Epidermal melanocyte (primary cell): ENCODE measurements around the gene PPP1R37.
A peak's percentile ranks its signal among the peaks of the same experiment; 100 is the strongest.

Experiments used
- DNase-seq: peaks from one replicate; pipeline ENCODE4 v3.0.0; 2011; ENCODE audit warnings: low spot score; ENCODE audit not compliant: insufficient read length

The PPP1R37 gene

GRCh38 chr19:45137179-45137761 lies 44.3 kb downstream of the PPP1R37 start:
- peak; percentile 84 for DNase-seq

- no peak for DNase-seq
These were observed 45.3 kb downstream of the PPP1R37 start for GRCh38 chr19:45138303-45138751.

- DNase-seq, result no peak
These were observed 46.5 kb downstream of the PPP1R37 start for GRCh38 chr19:45139286-45140143.

- DNase-seq, result no peak
These were observed 47.1 kb downstream of the PPP1R37 start for GRCh38 chr19:45140144-45140503.

GRCh38 chr19:45140533-45140932 lies 47.6 kb downstream of the PPP1R37 start:
- DNase-seq, result peak; percentile 14

- no peak for DNase-seq
These were observed 48.4 kb downstream of the PPP1R37 start for GRCh38 chr19:45141203-45141900.

GRCh38 chr19:45142016-45142725 lies 49.2 kb downstream of the PPP1R37 start:
- no peak for DNase-seq

GRCh38 chr19:45142726-45143110 lies 49.7 kb downstream of the PPP1R37 start:
- DNase-seq, result no peak

GRCh38 chr19:45144431-45145269 lies 51.7 kb downstream of the PPP1R37 start:
- no peak for DNase-seq

- no peak for DNase-seq
These were observed 52.6 kb downstream of the PPP1R37 start for GRCh38 chr19:45145270-45146189.

GRCh38 chr19:45146251-45146650 lies 53.3 kb downstream of the PPP1R37 start:
- DNase-seq, result no peak

- no peak for DNase-seq
These were observed 53.8 kb downstream of the PPP1R37 start for GRCh38 chr19:45146741-45147205.

GRCh38 chr19:45147835-45148676 lies 55.1 kb downstream of the PPP1R37 start:
- DNase-seq, result no peak

GRCh38 chr19:45149129-45149528 lies 56.1 kb downstream of the PPP1R37 start:
- DNase-seq, result no peak

- no peak for DNase-seq
These were observed 57.2 kb downstream of the PPP1R37 start for GRCh38 chr19:45150180-45150579.

GRCh38 chr19:45150751-45151281 lies 57.8 kb downstream of the PPP1R37 start:
- no peak for DNase-seq

GRCh38 chr19:45151320-45151719 lies 58.3 kb downstream of the PPP1R37 start:
- no peak for DNase-seq

GRCh38 chr19:45151821-45152503 lies 59.0 kb downstream of the PPP1R37 start:
- DNase-seq, result no peak
